Body of pancreas (tissue), 4 donors: ENCODE data around the gene USH2A.

Source experiments
- POLR2A ChIP-seq, 3 donors: fragments of 450-650 bp; IDR thresholded peaks; one replicate each; pipeline ENCODE4 v1.6.1; 2016; ENCODE audit warnings: antibody characterized with exemption in 3 of 3, mild to moderate bottlenecking in 2 of 3
- TF ChIP-seq, protein P1 (sequence below), 7 experiments: fragments of 450-650 bp in 4 of 7; fragments of 200-600 bp in 3 of 7; sonication (generic) in 3 of 7; IDR thresholded peaks; one replicate each; pipeline ENCODE4 v1.5.1; 2016 to 2019; ENCODE audit warnings: antibody characterized with exemption in 7 of 7

DNA sequence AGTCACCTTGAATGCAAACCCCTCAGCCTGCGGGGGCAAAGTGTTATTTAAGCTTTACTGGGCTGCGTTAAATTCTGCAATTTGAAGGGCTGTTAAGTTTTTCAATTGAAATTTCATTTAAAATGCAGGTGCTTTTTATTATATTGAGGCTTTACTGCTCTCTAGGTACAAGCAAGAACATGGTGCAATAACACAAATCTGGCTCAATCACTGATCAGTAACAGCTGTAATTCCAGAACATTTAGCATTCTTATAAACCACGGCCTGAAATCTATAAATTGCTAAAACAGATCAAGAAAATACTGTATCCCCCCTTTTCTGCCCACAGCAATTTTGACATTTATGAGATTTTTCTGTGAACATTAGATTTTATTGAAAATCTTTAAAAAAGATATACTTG is 533.4 kb downstream of the USH2A start:
- TF ChIP-seq, protein P1, sequence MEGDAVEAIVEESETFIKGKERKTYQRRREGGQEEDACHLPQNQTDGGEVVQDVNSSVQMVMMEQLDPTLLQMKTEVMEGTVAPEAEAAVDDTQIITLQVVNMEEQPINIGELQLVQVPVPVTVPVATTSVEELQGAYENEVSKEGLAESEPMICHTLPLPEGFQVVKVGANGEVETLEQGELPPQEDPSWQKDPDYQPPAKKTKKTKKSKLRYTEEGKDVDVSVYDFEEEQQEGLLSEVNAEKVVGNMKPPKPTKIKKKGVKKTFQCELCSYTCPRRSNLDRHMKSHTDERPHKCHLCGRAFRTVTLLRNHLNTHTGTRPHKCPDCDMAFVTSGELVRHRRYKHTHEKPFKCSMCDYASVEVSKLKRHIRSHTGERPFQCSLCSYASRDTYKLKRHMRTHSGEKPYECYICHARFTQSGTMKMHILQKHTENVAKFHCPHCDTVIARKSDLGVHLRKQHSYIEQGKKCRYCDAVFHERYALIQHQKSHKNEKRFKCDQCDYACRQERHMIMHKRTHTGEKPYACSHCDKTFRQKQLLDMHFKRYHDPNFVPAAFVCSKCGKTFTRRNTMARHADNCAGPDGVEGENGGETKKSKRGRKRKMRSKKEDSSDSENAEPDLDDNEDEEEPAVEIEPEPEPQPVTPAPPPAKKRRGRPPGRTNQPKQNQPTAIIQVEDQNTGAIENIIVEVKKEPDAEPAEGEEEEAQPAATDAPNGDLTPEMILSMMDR (IDR thresholded peaks at IDR 0.05) = no peak
- TF ChIP-seq POLR2A (IDR thresholded peaks at IDR 0.05) = no peak
